ENCODE results near the gene GABRA4.

DNA sequence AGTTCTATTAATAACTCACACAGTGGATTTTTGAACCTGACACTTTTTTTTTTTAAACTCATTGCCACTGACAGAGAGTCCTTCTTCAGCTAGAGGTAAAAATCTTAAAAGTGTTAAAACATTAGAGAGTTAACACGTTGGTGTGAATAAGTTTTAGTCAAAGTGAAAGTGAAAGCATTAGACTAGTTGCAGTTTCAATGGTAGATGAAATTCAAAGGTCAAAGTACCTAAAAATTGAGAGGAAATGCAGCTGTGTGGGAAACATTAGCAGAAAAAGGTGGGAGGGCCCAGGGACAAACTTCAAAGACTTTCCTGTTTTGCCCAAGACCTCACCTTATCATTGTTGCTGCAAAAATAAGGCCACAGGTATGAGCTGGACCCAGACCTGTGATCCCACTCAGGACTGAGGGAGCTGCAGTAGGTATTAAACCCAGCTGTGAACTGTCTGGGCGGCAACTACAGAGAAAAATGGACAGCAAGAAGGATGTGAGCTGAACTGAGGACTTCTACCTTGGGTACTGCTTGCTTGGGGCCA, 17.6 kb upstream of the GABRA4 start:
- TF ChIP-seq, protein P1, sequence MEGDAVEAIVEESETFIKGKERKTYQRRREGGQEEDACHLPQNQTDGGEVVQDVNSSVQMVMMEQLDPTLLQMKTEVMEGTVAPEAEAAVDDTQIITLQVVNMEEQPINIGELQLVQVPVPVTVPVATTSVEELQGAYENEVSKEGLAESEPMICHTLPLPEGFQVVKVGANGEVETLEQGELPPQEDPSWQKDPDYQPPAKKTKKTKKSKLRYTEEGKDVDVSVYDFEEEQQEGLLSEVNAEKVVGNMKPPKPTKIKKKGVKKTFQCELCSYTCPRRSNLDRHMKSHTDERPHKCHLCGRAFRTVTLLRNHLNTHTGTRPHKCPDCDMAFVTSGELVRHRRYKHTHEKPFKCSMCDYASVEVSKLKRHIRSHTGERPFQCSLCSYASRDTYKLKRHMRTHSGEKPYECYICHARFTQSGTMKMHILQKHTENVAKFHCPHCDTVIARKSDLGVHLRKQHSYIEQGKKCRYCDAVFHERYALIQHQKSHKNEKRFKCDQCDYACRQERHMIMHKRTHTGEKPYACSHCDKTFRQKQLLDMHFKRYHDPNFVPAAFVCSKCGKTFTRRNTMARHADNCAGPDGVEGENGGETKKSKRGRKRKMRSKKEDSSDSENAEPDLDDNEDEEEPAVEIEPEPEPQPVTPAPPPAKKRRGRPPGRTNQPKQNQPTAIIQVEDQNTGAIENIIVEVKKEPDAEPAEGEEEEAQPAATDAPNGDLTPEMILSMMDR (IDR thresholded peaks at IDR 0.05; ENCODE audit: low read depth, low read length) = no peak
- no peak for TF ChIP-seq POLR2A (IDR thresholded peaks at IDR 0.05; ENCODE audit: extremely low read depth, insufficient read length)
- TF ChIP-seq, protein P2, sequence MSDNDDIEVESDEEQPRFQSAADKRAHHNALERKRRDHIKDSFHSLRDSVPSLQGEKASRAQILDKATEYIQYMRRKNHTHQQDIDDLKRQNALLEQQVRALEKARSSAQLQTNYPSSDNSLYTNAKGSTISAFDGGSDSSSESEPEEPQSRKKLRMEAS (IDR thresholded peaks at IDR 0.05; ENCODE audit: low read depth, low read length) = no peak

Measured in NB4 (cell line).